ENCODE results near the gene ACOXL. TPM values are rescaled to one million over a fixed set of nuclear protein-coding genes. Genes with fewer than 3 reads are reported as not detected.

The ACOXL gene
- total RNA-seq, 1 donor from 2014 or later: 0.20 TPM

DNA sequence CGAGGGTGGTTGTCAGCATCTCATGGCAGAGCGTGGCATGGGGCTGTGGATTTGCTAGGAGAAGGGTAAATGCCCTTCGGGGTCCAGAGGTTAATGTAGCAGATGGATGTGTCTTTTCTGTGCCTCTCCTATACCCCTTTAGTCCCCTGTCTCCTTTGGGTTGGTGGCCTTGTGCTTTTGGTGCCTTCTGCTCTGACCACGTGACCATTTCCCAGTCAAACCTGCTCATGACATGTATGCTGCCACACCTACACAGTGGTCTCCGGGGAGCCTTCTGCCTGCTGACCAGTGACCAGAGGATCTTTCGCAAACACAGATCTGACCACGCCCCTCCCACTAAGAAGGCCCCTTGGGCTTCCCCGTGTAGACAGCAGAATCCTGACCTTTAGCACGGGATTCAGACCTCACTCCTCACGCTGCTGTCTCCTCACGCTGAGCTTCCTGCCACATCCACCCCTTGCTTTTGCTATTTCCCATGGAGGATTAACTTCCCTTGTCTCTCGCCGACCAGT lies 116.2 kb downstream of the ACOXL start:
- no peak overlapping the region for H3K4me3 Mint-ChIP-seq
- no peaks in the 10 kb centered on the region for H3K9me3 Mint-ChIP-seq
- CTCF ChIA-PET: no interaction called here
- no peak overlapping the region for H3K27ac Mint-ChIP-seq
- H3K36me3 Mint-ChIP-seq (ENCODE audit: low read depth): no peaks in the 10 kb centered on the region
- ATAC-seq (ENCODE audit: low read depth) (no peak), DNase-seq (no peak)
- intact Hi-C loops (cut with micrococcal nuclease): no loop called here
- peaks cover 19% of the 10 kb centered on the region for H3K4me1 Mint-ChIP-seq
- POLR2A ChIA-PET: no interaction called here
- TF ChIP-seq, protein P1, sequence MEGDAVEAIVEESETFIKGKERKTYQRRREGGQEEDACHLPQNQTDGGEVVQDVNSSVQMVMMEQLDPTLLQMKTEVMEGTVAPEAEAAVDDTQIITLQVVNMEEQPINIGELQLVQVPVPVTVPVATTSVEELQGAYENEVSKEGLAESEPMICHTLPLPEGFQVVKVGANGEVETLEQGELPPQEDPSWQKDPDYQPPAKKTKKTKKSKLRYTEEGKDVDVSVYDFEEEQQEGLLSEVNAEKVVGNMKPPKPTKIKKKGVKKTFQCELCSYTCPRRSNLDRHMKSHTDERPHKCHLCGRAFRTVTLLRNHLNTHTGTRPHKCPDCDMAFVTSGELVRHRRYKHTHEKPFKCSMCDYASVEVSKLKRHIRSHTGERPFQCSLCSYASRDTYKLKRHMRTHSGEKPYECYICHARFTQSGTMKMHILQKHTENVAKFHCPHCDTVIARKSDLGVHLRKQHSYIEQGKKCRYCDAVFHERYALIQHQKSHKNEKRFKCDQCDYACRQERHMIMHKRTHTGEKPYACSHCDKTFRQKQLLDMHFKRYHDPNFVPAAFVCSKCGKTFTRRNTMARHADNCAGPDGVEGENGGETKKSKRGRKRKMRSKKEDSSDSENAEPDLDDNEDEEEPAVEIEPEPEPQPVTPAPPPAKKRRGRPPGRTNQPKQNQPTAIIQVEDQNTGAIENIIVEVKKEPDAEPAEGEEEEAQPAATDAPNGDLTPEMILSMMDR (IDR thresholded peaks at IDR 0.05): no peak
- H3K27me3 Mint-ChIP-seq: no peaks in the 10 kb centered on the region

DNA sequence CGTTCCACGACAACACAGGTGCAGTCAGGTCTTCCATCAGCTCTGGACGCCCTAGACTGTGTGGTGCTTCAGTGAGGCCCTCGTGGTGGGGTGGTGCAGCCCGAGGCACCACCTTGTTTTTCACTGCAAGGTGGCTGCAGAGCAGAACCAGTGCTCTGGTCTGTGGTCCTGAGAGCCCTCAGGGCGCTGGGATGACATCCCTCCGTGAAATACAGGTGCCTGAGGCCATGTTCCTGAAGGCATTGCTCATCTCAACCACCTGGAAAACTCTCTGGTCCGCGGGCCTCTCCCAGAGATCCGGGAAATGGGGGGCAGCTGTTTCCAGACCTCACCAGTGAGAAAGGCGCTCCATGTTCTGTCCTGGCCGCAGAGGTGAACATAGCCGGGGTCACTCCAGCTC lies 119.2 kb downstream of the ACOXL start:
- ATAC-seq (ENCODE audit: low read depth) (no peak), DNase-seq (no peak)
- Mint-ChIP-seq H3K4me3 (no peak overlapping the region), H3K4me1 (peaks cover 36% of the 10 kb centered on the region), H3K9me3 (peaks cover 5% of the 10 kb centered on the region), H3K27ac (no peak overlapping the region), H3K27me3 (no peaks in the 10 kb centered on the region), H3K36me3 (ENCODE audit: low read depth) (no peaks in the 10 kb centered on the region)
- intact Hi-C loops (cut with micrococcal nuclease): no loop called here
- TF ChIP-seq, protein P1 (IDR thresholded peaks at IDR 0.05): no peak
- POLR2A ChIA-PET: no interaction called here
- CTCF ChIA-PET: interaction anchor here (0.8 kb wide), 1 partner anchor 10 kb away, joined by 3 read pairs; no protein-coding TSS in a partner anchor

DNA sequence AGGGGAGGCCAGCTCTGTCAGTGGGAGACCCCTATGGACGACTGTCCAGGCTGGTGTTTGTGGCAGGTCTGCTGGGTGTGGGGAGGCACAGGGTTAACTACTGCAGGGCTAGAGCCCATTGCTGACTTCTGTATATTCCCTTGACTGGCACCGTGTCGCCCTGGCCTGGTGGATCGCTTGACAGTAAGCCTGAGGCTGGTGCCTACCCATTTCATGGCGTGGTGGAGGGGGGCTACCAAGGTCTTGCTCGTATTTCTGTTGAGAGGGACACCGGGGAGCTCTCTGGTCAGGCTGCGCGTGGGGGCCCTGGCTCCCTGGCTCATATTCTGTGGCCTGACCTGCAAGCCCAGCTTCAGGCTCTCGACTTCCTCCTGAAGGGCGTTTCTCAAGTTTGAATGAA lies 119.7 kb downstream of the ACOXL start:
- intact Hi-C loops (cut with micrococcal nuclease): loop anchor here (2.0 kb wide), 1 partner anchor 41 kb away; no protein-coding TSS in a partner anchor
- no peak for ATAC-seq (ENCODE audit: low read depth)
- Mint-ChIP-seq H3K4me1 (peaks cover 31% of the 10 kb centered on the region), H3K4me3 (no peak overlapping the region), H3K27ac (no peak overlapping the region), H3K9me3 (peaks cover 5% of the 10 kb centered on the region), H3K36me3 (ENCODE audit: low read depth) (no peaks in the 10 kb centered on the region), H3K27me3 (no peaks in the 10 kb centered on the region)
- DNase-seq: no peak
- ChIA-PET POLR2A (no interaction called here), CTCF (interaction anchor here (0.8 kb wide), 1 partner anchor 11 kb away, joined by 3 read pairs; no protein-coding TSS in a partner anchor)
- TF ChIP-seq, protein P1 (IDR thresholded peaks at IDR 0.05): no peak

DNA sequence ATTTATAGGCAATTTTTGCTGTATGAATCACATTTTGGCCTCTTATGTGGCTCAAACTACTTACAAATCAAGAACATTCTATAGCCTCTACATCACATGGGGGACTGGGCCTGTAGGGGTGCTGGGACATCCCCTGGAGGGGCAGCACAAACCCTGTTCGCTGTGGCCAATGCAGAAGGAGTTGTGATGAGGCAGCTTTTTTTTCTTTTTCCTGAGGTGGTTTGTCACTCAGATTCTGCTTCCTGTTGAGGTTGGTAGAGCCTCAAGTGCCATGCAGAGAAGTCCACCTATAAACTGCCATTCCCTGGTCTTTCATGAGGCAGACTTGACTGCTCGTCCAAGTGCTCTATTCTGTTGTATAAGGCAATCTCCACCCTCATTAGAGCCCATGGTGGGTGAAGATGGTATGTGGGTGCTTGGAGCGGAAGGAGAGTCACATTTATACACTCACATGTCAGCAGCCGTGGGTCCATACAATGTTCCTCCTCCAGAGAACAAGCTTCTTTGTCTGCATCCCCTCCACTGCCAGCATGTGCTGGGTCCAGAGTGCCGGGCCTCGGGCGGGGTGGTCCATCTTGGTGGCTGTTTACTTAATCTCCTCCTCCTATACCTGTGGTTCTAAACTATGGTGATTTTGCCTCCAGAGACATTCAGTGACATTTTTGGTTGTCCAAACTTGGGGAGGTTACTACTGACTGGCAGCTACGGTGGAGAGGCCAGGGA lies 120.3 kb downstream of the ACOXL start:
- intact Hi-C loops (cut with micrococcal nuclease): loop anchor here (2.0 kb wide), 1 partner anchor 42 kb away; no protein-coding TSS in a partner anchor
- Mint-ChIP-seq H3K9me3 (peaks cover 5% of the 10 kb centered on the region), H3K4me3 (no peak overlapping the region)

DNA sequence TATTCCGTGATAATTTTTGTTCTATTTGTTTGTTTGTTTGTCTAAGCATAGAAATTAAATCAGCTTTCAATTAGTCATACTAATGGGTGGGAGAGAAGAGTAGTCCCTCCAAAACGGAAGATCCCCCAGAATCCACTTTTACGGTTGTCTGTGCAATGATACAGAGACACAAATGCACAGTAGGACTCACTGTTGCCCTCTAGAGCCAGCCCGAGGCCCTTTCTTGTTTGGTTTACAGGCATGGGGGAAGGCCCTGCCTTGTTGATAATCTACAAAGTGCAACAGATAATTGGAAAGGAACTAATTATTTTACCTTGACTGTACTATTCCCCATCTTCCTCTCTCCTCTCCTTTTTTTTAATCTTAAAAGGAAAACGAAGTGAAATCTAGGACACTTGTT lies 121.1 kb downstream of the ACOXL start:
- ChIA-PET POLR2A (no interaction called here), CTCF (interaction anchor here (0.7 to 1.0 kb wide), 2 partner anchors 8 to 13 kb away, joined by 3 to 4 read pairs; no protein-coding TSS in a partner anchor)
- Mint-ChIP-seq H3K9me3 (peaks cover 5% of the 10 kb centered on the region), H3K4me3 (no peak overlapping the region), H3K27ac (no peak overlapping the region), H3K36me3 (ENCODE audit: low read depth) (no peaks in the 10 kb centered on the region), H3K27me3 (no peaks in the 10 kb centered on the region), H3K4me1 (peaks cover 34% of the 10 kb centered on the region)
- DNase-seq (no peak), ATAC-seq (ENCODE audit: low read depth) (peak; percentile 27)
- TF ChIP-seq, protein P1 (IDR thresholded peaks at IDR 0.05): no peak
- intact Hi-C loops (cut with micrococcal nuclease): loop anchor here (2.0 kb wide), 1 partner anchor 43 kb away; no protein-coding TSS in a partner anchor

More for the DNA sequence above, 120.3 kb downstream of the ACOXL start:
- Mint-ChIP-seq H3K36me3 (ENCODE audit: low read depth) (no peaks in the 10 kb centered on the region), H3K4me1 (peaks cover 28% of the 10 kb centered on the region), H3K27ac (no peak overlapping the region), H3K27me3 (no peaks in the 10 kb centered on the region)
- ChIA-PET POLR2A (no interaction called here), CTCF (interaction anchor here (0.7 to 1.0 kb wide), 2 partner anchors 9 to 12 kb away, joined by 3 to 4 read pairs; no protein-coding TSS in a partner anchor)
- TF ChIP-seq, protein P1 (IDR thresholded peaks at IDR 0.05): no peak
- DNase-seq (no peak), ATAC-seq (ENCODE audit: low read depth) (no peak)
